CD4-positive, alpha-beta T cell treated with Interleukin-15 for 4 hours (primary cell): ENCODE measurements around the gene TTLL4.

Source experiments
- DNase-seq: peaks from one replicate; pipeline ENCODE4 v3.0.0-alpha.2; 2020; ENCODE audit warnings: low spot score

The TTLL4 gene, protein sequence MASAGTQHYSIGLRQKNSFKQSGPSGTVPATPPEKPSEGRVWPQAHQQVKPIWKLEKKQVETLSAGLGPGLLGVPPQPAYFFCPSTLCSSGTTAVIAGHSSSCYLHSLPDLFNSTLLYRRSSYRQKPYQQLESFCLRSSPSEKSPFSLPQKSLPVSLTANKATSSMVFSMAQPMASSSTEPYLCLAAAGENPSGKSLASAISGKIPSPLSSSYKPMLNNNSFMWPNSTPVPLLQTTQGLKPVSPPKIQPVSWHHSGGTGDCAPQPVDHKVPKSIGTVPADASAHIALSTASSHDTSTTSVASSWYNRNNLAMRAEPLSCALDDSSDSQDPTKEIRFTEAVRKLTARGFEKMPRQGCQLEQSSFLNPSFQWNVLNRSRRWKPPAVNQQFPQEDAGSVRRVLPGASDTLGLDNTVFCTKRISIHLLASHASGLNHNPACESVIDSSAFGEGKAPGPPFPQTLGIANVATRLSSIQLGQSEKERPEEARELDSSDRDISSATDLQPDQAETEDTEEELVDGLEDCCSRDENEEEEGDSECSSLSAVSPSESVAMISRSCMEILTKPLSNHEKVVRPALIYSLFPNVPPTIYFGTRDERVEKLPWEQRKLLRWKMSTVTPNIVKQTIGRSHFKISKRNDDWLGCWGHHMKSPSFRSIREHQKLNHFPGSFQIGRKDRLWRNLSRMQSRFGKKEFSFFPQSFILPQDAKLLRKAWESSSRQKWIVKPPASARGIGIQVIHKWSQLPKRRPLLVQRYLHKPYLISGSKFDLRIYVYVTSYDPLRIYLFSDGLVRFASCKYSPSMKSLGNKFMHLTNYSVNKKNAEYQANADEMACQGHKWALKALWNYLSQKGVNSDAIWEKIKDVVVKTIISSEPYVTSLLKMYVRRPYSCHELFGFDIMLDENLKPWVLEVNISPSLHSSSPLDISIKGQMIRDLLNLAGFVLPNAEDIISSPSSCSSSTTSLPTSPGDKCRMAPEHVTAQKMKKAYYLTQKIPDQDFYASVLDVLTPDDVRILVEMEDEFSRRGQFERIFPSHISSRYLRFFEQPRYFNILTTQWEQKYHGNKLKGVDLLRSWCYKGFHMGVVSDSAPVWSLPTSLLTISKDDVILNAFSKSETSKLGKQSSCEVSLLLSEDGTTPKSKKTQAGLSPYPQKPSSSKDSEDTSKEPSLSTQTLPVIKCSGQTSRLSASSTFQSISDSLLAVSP

DNA sequence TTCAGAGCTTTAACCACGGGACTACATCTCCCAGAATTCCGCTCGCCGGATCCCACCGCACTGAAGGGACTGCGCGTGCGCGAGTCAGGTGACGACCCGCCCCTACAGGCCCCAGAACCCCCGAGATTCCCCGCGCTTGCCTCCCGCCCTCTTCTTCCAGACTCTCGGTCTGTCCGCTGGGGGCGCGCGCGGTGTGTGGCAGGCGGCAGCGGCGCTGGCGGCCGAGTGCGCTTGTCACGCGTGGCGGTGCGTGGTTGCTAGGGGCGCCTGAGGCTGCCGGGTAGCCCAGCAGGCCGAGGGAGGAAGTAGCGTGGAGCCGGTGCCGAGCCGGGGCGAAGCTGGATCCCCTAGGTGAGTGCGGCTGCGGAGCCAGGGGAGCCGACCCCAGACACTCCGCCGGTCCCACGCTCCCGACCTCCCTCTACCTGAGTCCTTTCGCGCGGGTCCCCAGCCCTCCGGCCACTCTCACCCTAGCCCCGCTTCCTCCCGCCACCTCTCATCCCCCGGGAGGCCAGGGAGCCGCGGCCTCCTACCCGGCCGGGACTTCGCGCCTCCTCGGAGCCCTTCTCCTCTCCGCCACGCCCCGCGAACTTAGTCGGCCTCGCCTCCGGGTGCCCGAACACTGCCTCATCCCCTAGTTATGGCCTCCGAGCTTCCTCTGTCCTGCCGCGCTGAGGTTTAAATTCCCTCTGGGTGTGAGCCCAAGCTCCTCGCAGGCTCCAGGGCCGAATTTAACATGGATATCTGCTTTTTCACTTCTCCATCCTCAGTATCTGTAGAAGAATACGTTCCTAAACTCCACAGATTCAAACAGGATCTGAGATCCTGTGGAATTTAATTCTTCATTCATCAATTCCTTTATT is at the start of gene TTLL4:
TSS of gene TTLL4 (plus strand) at position 149 of the 863 bp plus-strand sequence. CDS start 26,842 bp downstream, outside the sequence.
- DNase-seq, result peak; percentile 98

DNA sequence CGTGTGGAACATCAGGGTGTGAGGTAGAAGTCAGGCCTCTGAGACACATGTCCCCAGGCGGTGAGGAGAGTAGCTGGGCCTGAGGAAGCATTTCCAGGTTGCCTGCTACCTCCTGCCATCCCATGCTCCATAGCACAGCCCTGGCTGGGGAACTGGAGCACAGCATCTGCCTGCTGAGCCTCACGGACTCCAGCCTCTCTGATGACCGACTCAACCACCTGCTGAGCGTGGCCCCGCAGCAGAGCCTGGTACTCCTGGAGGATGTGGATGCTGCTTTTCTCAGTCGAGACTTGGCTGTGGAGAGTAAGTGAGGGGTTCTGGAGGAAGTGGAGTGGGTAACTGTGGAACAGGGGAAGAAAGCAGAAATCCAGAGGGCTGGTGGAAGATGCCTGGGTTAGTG is 48.3 kb upstream of the TTLL4 start:
- DNase-seq, result no peak

GRCh38 chr2:218662827-218663226 is 47.8 kb upstream of the TTLL4 start:
- no peak for DNase-seq

- DNase-seq, result no peak
Observed at GRCh38 chr2:218663901-218664300, 46.7 kb upstream of the TTLL4 start.

DNA sequence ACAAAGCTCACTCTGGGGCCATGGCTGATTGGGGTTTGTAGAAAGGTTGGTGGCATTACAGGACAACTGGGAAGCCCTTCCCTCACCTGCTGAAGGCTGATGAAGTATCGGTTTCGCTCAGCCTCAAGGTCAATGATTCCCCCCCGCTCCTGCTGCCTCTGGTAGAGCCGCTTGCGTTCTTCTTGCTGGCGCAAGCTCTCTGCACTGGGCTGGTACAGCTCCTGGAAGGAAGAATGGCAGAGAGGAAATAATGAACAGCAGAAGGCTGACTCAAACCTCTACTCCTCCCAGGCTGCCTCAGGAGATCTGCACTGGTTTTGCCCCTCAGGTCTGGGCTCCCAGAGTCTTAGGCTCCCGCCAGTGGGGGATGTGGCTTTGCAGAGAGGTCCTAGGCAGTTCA is 46.0 kb upstream of the TTLL4 start:
- DNase-seq, result no peak

DNA sequence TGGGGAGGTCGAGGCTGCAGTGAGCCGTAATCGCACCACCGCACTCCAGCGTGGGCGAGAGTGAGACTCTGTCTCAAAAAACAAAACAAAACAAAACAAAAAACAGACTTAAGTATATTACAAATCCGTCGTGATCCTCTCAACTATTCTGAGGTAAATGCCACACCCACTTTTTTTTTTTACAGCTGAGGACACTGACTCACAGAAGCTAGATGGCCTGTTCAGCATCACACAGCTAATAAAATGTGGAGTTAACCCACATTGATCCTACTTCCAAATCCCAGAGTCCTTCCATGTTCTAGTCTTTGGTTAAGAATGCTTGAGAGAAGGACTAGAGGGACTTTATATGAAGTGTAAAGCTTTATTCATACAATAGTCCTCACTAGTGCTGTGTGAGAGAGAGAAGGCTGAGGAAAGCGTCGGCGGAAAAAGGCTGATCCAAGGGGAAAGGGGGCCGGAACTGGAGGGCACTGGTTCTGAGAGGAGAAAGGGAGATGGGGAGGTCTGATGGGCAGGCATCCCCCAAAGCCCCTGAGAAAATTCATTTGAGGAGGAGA is 39.5 kb upstream of the TTLL4 start:
- no peak for DNase-seq

- peak; percentile 80 for DNase-seq
Observed at GRCh38 chr2:218671654-218672566, 38.7 kb upstream of the TTLL4 start, which contains the start of the genes RNF25 and STK36. RNF25 (minus strand) TSS chr2:218672002; CDS start chr2:218671970, 32 bp downstream. STK36 (plus strand) TSS chr2:218672086; CDS start chr2:218672830, 744 bp downstream.

GRCh38 chr2:218679119-218679518 is 31.5 kb upstream of the TTLL4 start:
- DNase-seq, result no peak

DNA sequence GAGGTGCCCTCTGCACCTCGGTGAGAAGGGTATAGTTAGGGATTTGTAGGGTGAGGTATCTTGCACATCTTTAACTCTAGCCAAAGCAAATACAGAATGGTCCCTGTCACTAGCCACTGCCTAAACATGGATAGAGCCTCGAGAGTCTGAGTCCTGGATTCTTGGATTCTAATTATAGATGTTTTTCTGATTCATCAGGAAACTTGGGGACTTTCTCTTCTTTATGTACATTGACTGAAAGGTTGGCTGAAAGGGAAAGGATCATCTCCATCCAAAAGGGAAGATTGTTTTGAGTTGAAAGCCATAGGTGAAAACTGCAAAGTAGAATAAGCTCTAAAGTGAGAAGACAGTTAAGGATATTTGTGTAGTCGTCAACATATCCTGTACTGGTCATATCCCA is 30.6 kb upstream of the TTLL4 start:
- DNase-seq, result no peak

DNA sequence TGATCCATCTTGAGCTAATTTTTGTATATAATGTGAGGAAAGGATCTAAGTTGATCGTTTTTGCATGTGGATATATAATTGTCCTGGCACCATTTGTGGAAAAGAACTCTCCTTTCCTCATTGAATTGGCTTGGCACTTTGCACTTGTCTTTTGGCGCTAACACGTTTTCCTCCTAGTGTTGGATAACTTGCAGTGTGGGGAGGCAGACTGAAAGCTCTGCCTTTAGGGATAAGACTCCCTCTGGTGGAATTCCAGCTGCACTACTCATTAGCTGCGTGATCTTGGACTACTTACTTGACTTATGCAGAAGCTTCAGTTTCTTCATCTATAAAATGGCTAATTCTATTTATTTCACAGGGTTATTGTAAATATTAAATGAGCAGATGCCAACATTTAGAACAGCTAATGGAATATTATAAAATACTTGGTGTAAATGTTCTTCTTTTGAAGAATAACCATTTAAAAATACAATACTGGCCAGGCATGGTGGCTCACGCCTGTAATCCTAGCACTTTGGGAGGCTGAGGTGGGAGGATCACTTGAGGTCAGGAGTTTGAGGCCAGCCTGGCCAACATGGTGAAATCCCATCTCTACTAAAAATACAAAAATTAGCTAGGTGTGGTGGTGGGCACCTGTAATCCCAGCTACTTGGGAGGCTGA is 23.1 kb upstream of the TTLL4 start:
- peak; percentile 43 for DNase-seq

- DNase-seq, result no peak
Observed at GRCh38 chr2:218691234-218691633, 19.4 kb upstream of the TTLL4 start.

GRCh38 chr2:218694405-218695145 is 16.1 kb upstream of the TTLL4 start:
- no peak for DNase-seq

GRCh38 chr2:218698885-218699284 is 11.8 kb upstream of the TTLL4 start:
- no peak for DNase-seq

GRCh38 chr2:218701806-218702205 is 8.8 kb upstream of the TTLL4 start:
- DNase-seq, result no peak

DNA sequence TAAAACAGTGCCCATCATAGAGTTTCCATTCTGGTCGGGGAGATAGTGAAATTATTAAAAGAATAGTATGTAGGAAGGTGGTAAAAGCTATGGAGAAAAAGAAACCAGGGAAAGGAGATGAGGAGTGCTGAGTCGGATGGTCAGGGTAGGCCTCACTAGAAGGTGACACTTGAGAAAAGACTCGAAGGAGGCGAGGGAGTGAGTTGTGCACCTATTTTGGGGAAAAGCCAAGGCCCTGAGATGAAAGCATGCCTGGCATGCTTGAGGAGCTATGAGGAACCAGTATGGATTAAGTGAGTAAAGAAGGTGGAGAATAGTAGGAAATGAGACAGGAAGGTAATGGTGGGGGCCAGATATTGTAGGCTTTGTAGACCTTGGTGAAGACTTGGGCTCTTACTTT is 7.3 kb upstream of the TTLL4 start:
- no peak for DNase-seq

GRCh38 chr2:218708086-218708485 is 2.5 kb upstream of the TTLL4 start:
- no peak for DNase-seq

- no peak for DNase-seq
Observed at GRCh38 chr2:218709908-218710307, 727 bp upstream of the TTLL4 start.

- no peak for DNase-seq
Observed at GRCh38 chr2:218710334-218710686, 325 bp upstream of the TTLL4 start.

DNA sequence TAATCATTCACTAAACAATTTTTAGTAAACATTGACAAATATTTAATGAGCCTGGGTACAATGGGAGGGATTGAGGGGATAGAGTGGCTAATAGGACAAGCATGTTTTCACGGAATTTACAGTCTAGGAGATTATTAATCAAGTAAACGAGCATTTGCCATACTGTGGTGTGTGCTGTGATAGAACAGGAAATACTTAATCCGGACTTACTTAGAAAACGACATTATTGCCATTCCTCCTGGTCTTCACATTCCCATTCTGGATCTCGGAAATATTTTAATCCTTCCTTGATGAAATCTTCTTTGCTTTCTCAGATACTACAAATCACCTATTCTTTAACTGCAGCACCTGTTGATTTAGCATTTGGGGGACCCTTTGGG is 905 bp downstream of the TTLL4 start:
- no peak for DNase-seq
